ENCODE measurements around the gene TRAM2.
A peak's percentile ranks its signal among the peaks of the same experiment; 100 is the strongest.

GRCh38 chr6:52516269-52516668 is 60.6 kb downstream of the TRAM2 start:
- TF ChIP-seq TAF1 (IDR thresholded peaks at IDR 0.05; ENCODE audit: low read depth) (no peak), TCF12 (IDR thresholded peaks at IDR 0.05; ENCODE audit: low read depth) (no peak), EP300 (IDR thresholded peaks at IDR 0.05; ENCODE audit: borderline replicate concordance) (no peak), REST (IDR thresholded peaks at IDR 0.05; ENCODE audit: low read depth) (peak; percentile 46; the same call in 1 of the 2 replicates)

Measured in Ishikawa (cell line).